ENCODE measurements around the gene LRFN5.

GRCh38 chr14:41642367-41642766, 35.7 kb downstream of the LRFN5 start:
- TF ChIP-seq, protein P1, sequence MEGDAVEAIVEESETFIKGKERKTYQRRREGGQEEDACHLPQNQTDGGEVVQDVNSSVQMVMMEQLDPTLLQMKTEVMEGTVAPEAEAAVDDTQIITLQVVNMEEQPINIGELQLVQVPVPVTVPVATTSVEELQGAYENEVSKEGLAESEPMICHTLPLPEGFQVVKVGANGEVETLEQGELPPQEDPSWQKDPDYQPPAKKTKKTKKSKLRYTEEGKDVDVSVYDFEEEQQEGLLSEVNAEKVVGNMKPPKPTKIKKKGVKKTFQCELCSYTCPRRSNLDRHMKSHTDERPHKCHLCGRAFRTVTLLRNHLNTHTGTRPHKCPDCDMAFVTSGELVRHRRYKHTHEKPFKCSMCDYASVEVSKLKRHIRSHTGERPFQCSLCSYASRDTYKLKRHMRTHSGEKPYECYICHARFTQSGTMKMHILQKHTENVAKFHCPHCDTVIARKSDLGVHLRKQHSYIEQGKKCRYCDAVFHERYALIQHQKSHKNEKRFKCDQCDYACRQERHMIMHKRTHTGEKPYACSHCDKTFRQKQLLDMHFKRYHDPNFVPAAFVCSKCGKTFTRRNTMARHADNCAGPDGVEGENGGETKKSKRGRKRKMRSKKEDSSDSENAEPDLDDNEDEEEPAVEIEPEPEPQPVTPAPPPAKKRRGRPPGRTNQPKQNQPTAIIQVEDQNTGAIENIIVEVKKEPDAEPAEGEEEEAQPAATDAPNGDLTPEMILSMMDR (IDR thresholded peaks at IDR 0.05; ENCODE audit: poor library complexity): no peak
- TF ChIP-seq EZH2 (IDR thresholded peaks at IDR 0.05; ENCODE audit: borderline replicate concordance): no peak

All from hepatocyte (in vitro differentiated cells).